ENCODE results near the gene ARHGAP21.

The ARHGAP21 gene

DNA sequence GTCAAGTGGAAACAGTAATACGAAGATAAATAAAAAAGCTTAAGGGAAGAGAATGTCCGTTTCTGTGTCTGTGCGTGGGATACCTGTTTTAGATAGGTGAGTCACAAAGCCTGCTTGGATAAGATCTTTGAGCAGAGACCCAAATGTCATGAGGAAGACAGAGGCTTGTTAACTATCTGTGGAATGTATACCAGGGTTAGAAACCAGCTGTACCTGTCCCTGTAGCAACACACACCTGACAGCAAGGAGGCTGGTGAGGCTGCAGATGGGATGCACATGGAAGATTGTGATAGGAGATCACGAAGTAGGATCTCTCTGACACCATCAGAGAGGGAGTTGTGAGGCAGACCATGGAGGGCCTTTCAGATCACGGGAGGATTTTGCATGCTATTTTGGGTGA lies 105.3 kb downstream of the ARHGAP21 start:
- Histone ChIP-seq H3K4me3 (ENCODE audit: insufficient read depth, low read depth, low read length) (no peak overlapping the region), H3K9me3 (ENCODE audit: control insufficient read depth, low read length) (no peaks in the 10 kb centered on the region), H3K27me3 (ENCODE audit: control insufficient read depth, insufficient read depth, low read length, poor library complexity, severe bottlenecking) (no peaks in the 10 kb centered on the region), H3K4me1 (ENCODE audit: control insufficient read depth, insufficient read depth, low read length) (no peaks in the 10 kb centered on the region), H3K27ac (ENCODE audit: insufficient read depth, low read depth, low read length, poor library complexity, severe bottlenecking) (no peak overlapping the region), H3K36me3 (ENCODE audit: control insufficient read depth, insufficient read depth, low read length) (no peaks in the 10 kb centered on the region)
- 94 to 96% methylated on average over 5 of the region's 5 CpGs for WGBS, 2 experiments

DNA sequence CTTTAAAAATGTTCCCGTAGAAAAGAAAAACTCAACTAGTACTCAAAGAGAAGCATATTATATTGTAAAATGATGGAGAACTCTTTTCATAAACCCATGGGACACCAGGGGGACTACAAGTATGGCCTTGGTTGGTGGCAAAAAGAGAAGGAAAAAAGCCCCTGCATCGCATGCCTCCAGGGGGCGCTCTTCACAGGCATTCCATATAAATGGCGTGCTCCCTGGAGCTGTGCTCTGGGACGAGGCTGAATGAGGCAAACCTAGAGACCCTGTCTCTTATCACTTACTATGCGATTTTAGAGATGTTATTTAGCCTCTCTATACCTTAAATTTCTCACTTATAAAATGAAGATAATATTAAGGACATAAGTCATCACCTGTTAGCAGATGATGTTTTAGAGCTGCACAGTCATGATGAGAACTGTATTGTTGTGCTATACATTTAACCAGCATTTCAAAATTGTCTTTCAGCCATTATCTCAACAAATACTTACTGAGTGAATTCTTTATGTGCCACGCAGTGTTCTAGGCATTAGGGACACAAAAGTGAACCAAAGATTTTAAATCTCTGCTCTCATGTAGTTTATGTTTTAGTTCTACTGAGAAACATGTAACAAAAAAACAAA lies 105.8 kb downstream of the ARHGAP21 start:
- no peaks in the 10 kb centered on the region for H3K36me3 ChIP-seq (ENCODE audit: control insufficient read depth, insufficient read depth, low read length)
- no peak overlapping the region for H3K4me3 ChIP-seq (ENCODE audit: insufficient read depth, low read depth, low read length)
- H3K27ac ChIP-seq (ENCODE audit: insufficient read depth, low read depth, low read length, poor library complexity, severe bottlenecking), result no peak overlapping the region
- 42 to 57% methylated on average over 5 to 7 of the region's 7 CpGs for WGBS, 2 experiments
- H3K27me3 ChIP-seq (ENCODE audit: control insufficient read depth, insufficient read depth, low read length, poor library complexity, severe bottlenecking), result no peaks in the 10 kb centered on the region
- H3K4me1 ChIP-seq (ENCODE audit: control insufficient read depth, insufficient read depth, low read length), result no peaks in the 10 kb centered on the region
- no peaks in the 10 kb centered on the region for H3K9me3 ChIP-seq (ENCODE audit: control insufficient read depth, low read length)

DNA sequence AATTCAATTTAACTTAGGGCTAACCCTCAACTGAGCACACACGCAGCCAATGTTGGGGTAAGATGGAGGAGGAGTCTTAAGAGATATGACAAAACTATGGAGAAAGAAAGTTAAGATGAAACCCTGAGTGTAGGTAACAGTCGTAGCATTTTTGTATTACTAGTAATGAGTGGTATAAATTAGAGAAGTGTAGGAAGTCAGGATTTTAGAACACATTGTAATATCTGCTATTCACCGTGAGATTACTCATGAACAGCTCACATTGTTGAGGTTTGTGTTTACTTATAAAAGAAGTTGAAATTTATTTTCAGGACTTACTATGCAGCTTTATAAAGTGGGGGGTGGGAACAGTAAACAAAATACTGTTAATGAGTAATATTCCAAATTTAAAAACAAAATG lies 107.2 kb downstream of the ARHGAP21 start:
- Histone ChIP-seq H3K4me1 (ENCODE audit: control insufficient read depth, insufficient read depth, low read length) (no peaks in the 10 kb centered on the region), H3K27ac (ENCODE audit: insufficient read depth, low read depth, low read length, poor library complexity, severe bottlenecking) (no peak overlapping the region), H3K9me3 (ENCODE audit: control insufficient read depth, low read length) (no peaks in the 10 kb centered on the region), H3K27me3 (ENCODE audit: control insufficient read depth, insufficient read depth, low read length, poor library complexity, severe bottlenecking) (no peaks in the 10 kb centered on the region), H3K36me3 (ENCODE audit: control insufficient read depth, insufficient read depth, low read length) (no peaks in the 10 kb centered on the region), H3K4me3 (ENCODE audit: insufficient read depth, low read depth, low read length) (no peak overlapping the region)
- WGBS, 2 experiments, result 77 to 86% methylated on average over 3 of the region's 3 CpGs

- Histone ChIP-seq H3K36me3 (ENCODE audit: control insufficient read depth, insufficient read depth, low read length) (peaks cover 1% of the 10 kb centered on the region), H3K4me1 (ENCODE audit: control insufficient read depth, insufficient read depth, low read length) (no peaks in the 10 kb centered on the region), H3K27ac (ENCODE audit: insufficient read depth, low read depth, low read length, poor library complexity, severe bottlenecking) (no peak overlapping the region), H3K9me3 (ENCODE audit: control insufficient read depth, low read length) (no peaks in the 10 kb centered on the region), H3K4me3 (ENCODE audit: insufficient read depth, low read depth, low read length) (no peak overlapping the region), H3K27me3 (ENCODE audit: control insufficient read depth, insufficient read depth, low read length, poor library complexity, severe bottlenecking) (no peaks in the 10 kb centered on the region)
- WGBS, 2 experiments, result no CpG with 5 or more reads among the region's 1 CpG
These were observed 117.7 kb downstream of the ARHGAP21 start for GRCh38 chr10:24606021-24606420.

DNA sequence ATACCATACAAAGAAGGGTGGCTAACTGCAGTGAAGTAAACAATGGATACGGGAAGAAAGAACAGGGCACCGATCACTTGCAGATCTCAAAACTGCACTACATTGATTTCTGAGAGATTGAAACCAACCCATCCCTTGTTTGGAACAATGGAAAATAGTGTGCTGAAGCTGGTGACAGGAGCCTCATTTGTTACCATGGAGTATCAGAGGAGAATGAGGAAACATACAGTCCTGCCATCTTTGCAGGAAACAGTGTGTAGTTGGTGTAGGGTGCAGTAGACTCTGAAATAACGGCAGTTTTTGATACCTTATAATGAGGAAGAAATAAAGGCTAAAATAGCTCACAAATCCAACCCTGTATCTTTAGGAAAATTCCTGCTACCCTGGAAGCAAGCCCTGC lies 118.5 kb downstream of the ARHGAP21 start:
- H3K9me3 ChIP-seq (ENCODE audit: control insufficient read depth, low read length), result no peaks in the 10 kb centered on the region
- WGBS, 2 experiments, result 92 to 97% methylated on average over 2 to 3 of the region's 3 CpGs

DNA sequence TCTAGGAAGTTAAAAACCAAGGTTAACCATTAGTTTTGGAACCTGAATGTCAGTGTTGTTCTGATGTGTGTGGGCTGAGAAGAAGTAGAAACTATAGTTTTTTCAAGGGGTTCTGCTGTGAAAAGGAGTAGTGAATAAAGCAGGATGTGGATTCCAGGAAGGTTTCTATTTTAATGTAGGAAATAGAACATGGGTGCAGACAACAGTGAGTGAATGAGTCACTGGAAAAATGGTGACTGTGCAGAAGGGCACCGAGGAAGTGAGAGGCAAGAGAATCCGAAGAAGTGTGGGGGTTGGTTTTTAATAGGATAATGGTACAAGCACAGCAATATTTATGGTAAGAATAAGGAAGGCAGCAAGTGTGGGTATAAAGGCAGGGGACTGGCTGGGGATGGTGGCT lies 120.4 kb downstream of the ARHGAP21 start:
- Histone ChIP-seq H3K36me3 (ENCODE audit: control insufficient read depth, insufficient read depth, low read length) (peaks cover 13% of the 10 kb centered on the region), H3K4me3 (ENCODE audit: insufficient read depth, low read depth, low read length) (no peak overlapping the region), H3K9me3 (ENCODE audit: control insufficient read depth, low read length) (no peaks in the 10 kb centered on the region), H3K27ac (ENCODE audit: insufficient read depth, low read depth, low read length, poor library complexity, severe bottlenecking) (no peak overlapping the region), H3K4me1 (ENCODE audit: control insufficient read depth, insufficient read depth, low read length) (no peaks in the 10 kb centered on the region), H3K27me3 (ENCODE audit: control insufficient read depth, insufficient read depth, low read length, poor library complexity, severe bottlenecking) (no peaks in the 10 kb centered on the region)
- 89 to 99% methylated on average over 2 of the region's 2 CpGs for WGBS, 2 experiments

More for the DNA sequence above, 118.5 kb downstream of the ARHGAP21 start:
- Histone ChIP-seq H3K4me1 (ENCODE audit: control insufficient read depth, insufficient read depth, low read length) (no peaks in the 10 kb centered on the region), H3K4me3 (ENCODE audit: insufficient read depth, low read depth, low read length) (no peak overlapping the region), H3K36me3 (ENCODE audit: control insufficient read depth, insufficient read depth, low read length) (peaks cover 5% of the 10 kb centered on the region), H3K27ac (ENCODE audit: insufficient read depth, low read depth, low read length, poor library complexity, severe bottlenecking) (no peak overlapping the region), H3K27me3 (ENCODE audit: control insufficient read depth, insufficient read depth, low read length, poor library complexity, severe bottlenecking) (no peaks in the 10 kb centered on the region)

GRCh38 chr10:24597961-24598360 lies 125.7 kb downstream of the ARHGAP21 start:
- WGBS, 2 experiments, result 94 to 99% methylated on average over 2 to 3 of the region's 3 CpGs
- H3K9me3 ChIP-seq (ENCODE audit: control insufficient read depth, low read length), result no peaks in the 10 kb centered on the region
- no peak overlapping the region for H3K27ac ChIP-seq (ENCODE audit: insufficient read depth, low read depth, low read length, poor library complexity, severe bottlenecking)
- no peaks in the 10 kb centered on the region for H3K27me3 ChIP-seq (ENCODE audit: control insufficient read depth, insufficient read depth, low read length, poor library complexity, severe bottlenecking)
- no peaks in the 10 kb centered on the region for H3K4me1 ChIP-seq (ENCODE audit: control insufficient read depth, insufficient read depth, low read length)
- peaks cover 23% of the 10 kb centered on the region for H3K36me3 ChIP-seq (ENCODE audit: control insufficient read depth, insufficient read depth, low read length)
- no peak overlapping the region for H3K4me3 ChIP-seq (ENCODE audit: insufficient read depth, low read depth, low read length)

- H3K27ac ChIP-seq (ENCODE audit: insufficient read depth, low read depth, low read length, poor library complexity, severe bottlenecking), result no peak overlapping the region
- no peaks in the 10 kb centered on the region for H3K4me1 ChIP-seq (ENCODE audit: control insufficient read depth, insufficient read depth, low read length)
- no peak overlapping the region for H3K4me3 ChIP-seq (ENCODE audit: insufficient read depth, low read depth, low read length)
- peaks cover 23% of the 10 kb centered on the region for H3K36me3 ChIP-seq (ENCODE audit: control insufficient read depth, insufficient read depth, low read length)
- 96 to 97% methylated on average over 6 to 7 of the region's 7 CpGs for WGBS, 2 experiments
- no peaks in the 10 kb centered on the region for H3K27me3 ChIP-seq (ENCODE audit: control insufficient read depth, insufficient read depth, low read length, poor library complexity, severe bottlenecking)
- no peaks in the 10 kb centered on the region for H3K9me3 ChIP-seq (ENCODE audit: control insufficient read depth, low read length)
These were observed 126.3 kb downstream of the ARHGAP21 start for GRCh38 chr10:24597426-24597825.

GRCh38 chr10:24596217-24596930 lies 127.3 kb downstream of the ARHGAP21 start:
- Histone ChIP-seq H3K4me1 (ENCODE audit: control insufficient read depth, insufficient read depth, low read length) (no peaks in the 10 kb centered on the region), H3K36me3 (ENCODE audit: control insufficient read depth, insufficient read depth, low read length) (peaks cover 23% of the 10 kb centered on the region), H3K9me3 (ENCODE audit: control insufficient read depth, low read length) (no peaks in the 10 kb centered on the region), H3K27ac (ENCODE audit: insufficient read depth, low read depth, low read length, poor library complexity, severe bottlenecking) (no peak overlapping the region), H3K27me3 (ENCODE audit: control insufficient read depth, insufficient read depth, low read length, poor library complexity, severe bottlenecking) (no peaks in the 10 kb centered on the region), H3K4me3 (ENCODE audit: insufficient read depth, low read depth, low read length) (no peak overlapping the region)
- 89 to 95% methylated on average over 7 to 10 of the region's 11 CpGs for WGBS, 2 experiments

GRCh38 chr10:24590697-24591457 lies 132.8 kb downstream of the ARHGAP21 start:
- H3K36me3 ChIP-seq (ENCODE audit: control insufficient read depth, insufficient read depth, low read length), result peaks cover 14% of the 10 kb centered on the region
- no peaks in the 10 kb centered on the region for H3K9me3 ChIP-seq (ENCODE audit: control insufficient read depth, low read length)
- no peaks in the 10 kb centered on the region for H3K4me1 ChIP-seq (ENCODE audit: control insufficient read depth, insufficient read depth, low read length)
- H3K27ac ChIP-seq (ENCODE audit: insufficient read depth, low read depth, low read length, poor library complexity, severe bottlenecking), result no peak overlapping the region
- H3K27me3 ChIP-seq (ENCODE audit: control insufficient read depth, insufficient read depth, low read length, poor library complexity, severe bottlenecking), result no peaks in the 10 kb centered on the region
- H3K4me3 ChIP-seq (ENCODE audit: insufficient read depth, low read depth, low read length), result no peak overlapping the region
